ENCODE data around the gene CENPF.

CENPF gene

GRCh38 chr1:214621236-214621635, 18.2 kb downstream of the CENPF start:
- no peaks in the 10 kb centered on the region for H3K4me1 Mint-ChIP-seq (ENCODE audit: low read depth)
- no peaks in the 10 kb centered on the region for H3K27me3 Mint-ChIP-seq
- no peak overlapping the region for H3K4me3 Mint-ChIP-seq
- no peaks in the 10 kb centered on the region for H3K9me3 Mint-ChIP-seq
- intact Hi-C loops (cut with micrococcal nuclease) = no loop called here
- peaks cover 14% of the 10 kb centered on the region for H3K36me3 Mint-ChIP-seq (ENCODE audit: low read depth)
- no peak overlapping the region for H3K27ac Mint-ChIP-seq

GRCh38 chr1:214623430-214623829, 20.4 kb downstream of the CENPF start:
- Mint-ChIP-seq H3K4me3 (no peak overlapping the region), H3K4me1 (ENCODE audit: low read depth) (no peaks in the 10 kb centered on the region), H3K27me3 (no peaks in the 10 kb centered on the region), H3K27ac (no peak overlapping the region), H3K9me3 (no peaks in the 10 kb centered on the region), H3K36me3 (ENCODE audit: low read depth) (peaks cover 14% of the 10 kb centered on the region)
- intact Hi-C loops (cut with micrococcal nuclease) = no loop called here

DNA sequence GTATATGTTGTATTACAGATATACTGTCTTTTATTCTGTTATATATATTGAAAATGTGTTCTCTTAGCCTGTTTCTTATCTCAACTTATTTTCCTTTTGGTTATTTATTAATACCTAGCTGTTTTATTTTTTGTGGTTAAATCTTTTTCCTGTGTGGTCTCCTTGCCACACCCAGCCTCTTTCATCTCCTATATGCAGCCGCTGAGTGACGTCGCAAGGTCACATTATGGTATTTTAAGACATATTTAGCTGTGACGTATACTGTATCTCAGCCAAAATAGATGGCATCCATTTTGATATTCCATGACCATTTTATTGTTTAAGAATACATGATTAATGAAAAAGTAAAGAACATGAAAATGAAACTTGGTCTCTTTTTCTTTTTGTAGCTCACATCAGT, 29.1 kb downstream of the CENPF start:
- no peaks in the 10 kb centered on the region for H3K9me3 Mint-ChIP-seq
- H3K36me3 Mint-ChIP-seq (ENCODE audit: low read depth) = peaks cover 27% of the 10 kb centered on the region
- no peak overlapping the region for H3K4me3 Mint-ChIP-seq
- no peaks in the 10 kb centered on the region for H3K4me1 Mint-ChIP-seq (ENCODE audit: low read depth)
- intact Hi-C loops (cut with micrococcal nuclease) = loop anchor here (10.0 kb wide), 1 partner anchor 973 kb away; no protein-coding TSS in a partner anchor
- H3K27ac Mint-ChIP-seq = no peak overlapping the region
- H3K27me3 Mint-ChIP-seq = no peaks in the 10 kb centered on the region

DNA sequence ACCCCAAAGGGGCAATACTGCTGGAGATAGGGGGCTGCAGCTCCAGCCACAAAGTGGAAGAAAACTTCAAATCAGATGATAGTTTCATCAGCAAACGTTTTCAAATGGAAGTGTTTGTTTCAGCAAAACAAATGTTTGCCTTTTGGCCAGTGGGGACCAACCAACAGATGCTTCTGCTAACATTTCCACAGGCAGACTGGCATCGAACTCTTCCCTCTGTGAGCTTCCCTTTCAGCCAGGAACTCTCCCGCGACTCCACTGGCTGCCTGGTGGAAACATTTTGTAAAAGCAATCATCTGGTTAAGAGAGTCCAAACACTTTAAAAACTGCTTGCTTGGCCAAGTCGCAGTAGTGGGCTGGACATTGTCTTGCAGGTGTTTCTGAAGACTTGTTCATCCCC, 30.7 kb downstream of the CENPF start:
- H3K27me3 Mint-ChIP-seq = no peaks in the 10 kb centered on the region
- intact Hi-C loops (cut with micrococcal nuclease) = loop anchor here (10.0 kb wide), 1 partner anchor 971 kb away; no protein-coding TSS in a partner anchor
- no peak overlapping the region for H3K27ac Mint-ChIP-seq
- H3K4me3 Mint-ChIP-seq = no peak overlapping the region
- peaks cover 27% of the 10 kb centered on the region for H3K36me3 Mint-ChIP-seq (ENCODE audit: low read depth)
- H3K9me3 Mint-ChIP-seq = no peaks in the 10 kb centered on the region
- no peaks in the 10 kb centered on the region for H3K4me1 Mint-ChIP-seq (ENCODE audit: low read depth)

DNA sequence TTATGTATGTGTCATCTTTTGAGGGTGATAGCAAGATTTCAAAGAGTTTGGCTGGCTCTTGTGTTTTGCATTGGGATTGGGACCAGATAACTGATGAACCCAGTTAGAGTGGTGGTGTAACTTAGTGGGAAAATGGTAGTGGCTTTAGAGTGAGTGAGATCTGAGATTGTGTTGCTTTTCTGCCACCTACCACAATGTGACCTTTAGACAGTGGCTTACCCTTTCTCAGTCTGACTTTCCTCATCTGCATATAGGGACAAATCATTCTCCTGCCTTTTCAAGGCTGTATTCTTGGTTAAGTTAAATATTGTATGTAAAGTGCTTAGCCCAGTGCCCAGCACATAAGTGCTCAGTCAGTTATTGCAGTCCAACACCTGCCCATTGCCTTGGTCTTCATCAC, 31.3 kb downstream of the CENPF start:
- H3K27ac Mint-ChIP-seq = no peak overlapping the region
- intact Hi-C loops (cut with micrococcal nuclease) = loop anchor here (10.0 kb wide), 1 partner anchor 971 kb away; no protein-coding TSS in a partner anchor
- H3K27me3 Mint-ChIP-seq = no peaks in the 10 kb centered on the region
- H3K4me3 Mint-ChIP-seq = no peak overlapping the region
- peaks cover 27% of the 10 kb centered on the region for H3K36me3 Mint-ChIP-seq (ENCODE audit: low read depth)
- H3K9me3 Mint-ChIP-seq = no peaks in the 10 kb centered on the region
- no peaks in the 10 kb centered on the region for H3K4me1 Mint-ChIP-seq (ENCODE audit: low read depth)

GRCh38 chr1:214635086-214635485, 32.1 kb downstream of the CENPF start:
- no peak overlapping the region for H3K27ac Mint-ChIP-seq
- no peak overlapping the region for H3K4me3 Mint-ChIP-seq
- no peaks in the 10 kb centered on the region for H3K9me3 Mint-ChIP-seq
- H3K36me3 Mint-ChIP-seq (ENCODE audit: low read depth) = peaks cover 26% of the 10 kb centered on the region
- H3K4me1 Mint-ChIP-seq (ENCODE audit: low read depth) = no peaks in the 10 kb centered on the region
- H3K27me3 Mint-ChIP-seq = no peaks in the 10 kb centered on the region
- intact Hi-C loops (cut with micrococcal nuclease) = loop anchor here (10.0 kb wide), 1 partner anchor 970 kb away; no protein-coding TSS in a partner anchor

DNA sequence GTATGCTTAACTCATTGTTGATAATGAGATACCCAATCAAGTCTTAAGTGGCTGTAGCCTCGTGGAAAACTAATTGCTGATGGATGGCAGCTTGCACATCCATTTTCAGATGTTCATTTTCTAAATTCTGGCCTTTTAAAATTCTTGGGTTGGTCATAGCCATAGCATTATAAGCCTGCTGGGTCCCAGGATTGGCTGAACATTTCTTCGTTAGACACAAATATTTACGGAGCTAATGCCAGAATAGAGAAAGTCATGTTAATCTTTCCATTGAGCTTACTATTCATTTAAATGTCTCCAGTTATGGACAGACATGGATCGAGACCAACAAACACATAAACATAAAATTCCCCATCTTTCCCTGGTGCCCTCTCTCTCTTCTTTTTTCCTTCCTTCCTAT, 32.5 kb downstream of the CENPF start:
- Mint-ChIP-seq H3K27me3 (no peaks in the 10 kb centered on the region), H3K9me3 (no peaks in the 10 kb centered on the region), H3K4me1 (ENCODE audit: low read depth) (no peaks in the 10 kb centered on the region), H3K36me3 (ENCODE audit: low read depth) (peaks cover 21% of the 10 kb centered on the region), H3K4me3 (no peak overlapping the region), H3K27ac (no peak overlapping the region)
- intact Hi-C loops (cut with micrococcal nuclease) = loop anchor here (10.0 kb wide), 1 partner anchor 969 kb away; no protein-coding TSS in a partner anchor

DNA sequence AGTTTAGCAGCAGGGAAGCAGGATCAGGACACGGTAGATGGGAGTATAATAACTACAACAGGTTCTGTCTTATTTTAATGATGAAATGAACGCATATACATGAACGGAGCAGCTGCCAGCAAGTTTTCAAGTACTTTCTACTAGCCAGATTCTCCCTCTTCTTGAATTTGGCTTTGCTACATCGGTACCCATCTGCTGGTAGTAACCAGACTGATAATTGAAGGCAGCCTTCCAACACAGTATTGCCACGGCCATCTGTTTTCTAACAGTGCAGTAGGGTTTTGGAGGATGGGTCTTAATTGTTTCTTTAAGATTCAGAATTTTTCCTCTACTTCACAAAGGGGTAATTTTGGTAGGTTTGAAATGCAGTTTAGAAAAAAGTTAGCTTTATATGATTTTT, 33.4 kb downstream of the CENPF start:
- H3K27ac Mint-ChIP-seq = no peak overlapping the region
- H3K36me3 Mint-ChIP-seq (ENCODE audit: low read depth) = peaks cover 12% of the 10 kb centered on the region
- no peaks in the 10 kb centered on the region for H3K4me1 Mint-ChIP-seq (ENCODE audit: low read depth)
- H3K9me3 Mint-ChIP-seq = no peaks in the 10 kb centered on the region
- intact Hi-C loops (cut with micrococcal nuclease) = loop anchor here (10.0 kb wide), 1 partner anchor 968 kb away; no protein-coding TSS in a partner anchor
- H3K4me3 Mint-ChIP-seq = no peak overlapping the region
- no peaks in the 10 kb centered on the region for H3K27me3 Mint-ChIP-seq

DNA sequence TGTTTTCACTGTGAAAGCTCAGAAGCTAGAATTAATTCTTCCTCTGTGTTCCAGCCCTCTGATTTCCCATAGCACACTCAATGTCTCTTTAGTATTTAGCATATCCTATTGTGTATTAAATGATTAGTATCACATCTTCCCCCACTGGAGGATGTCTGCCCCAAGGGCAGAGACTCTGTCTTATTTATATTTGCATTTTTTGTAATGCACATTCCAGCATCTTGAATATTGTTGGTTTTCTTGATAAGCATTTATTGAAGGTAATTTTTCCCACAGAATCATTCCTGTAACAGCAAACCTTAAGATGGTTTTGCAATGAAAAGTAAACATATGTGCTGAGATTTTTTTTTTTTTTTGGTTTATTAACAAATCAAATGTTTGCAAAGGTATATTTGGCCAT, 34.1 kb downstream of the CENPF start:
- intact Hi-C loops (cut with micrococcal nuclease) = loop anchor here (10.0 kb wide), 1 partner anchor 968 kb away; no protein-coding TSS in a partner anchor
- Mint-ChIP-seq H3K27ac (no peak overlapping the region), H3K4me3 (no peak overlapping the region)

DNA sequence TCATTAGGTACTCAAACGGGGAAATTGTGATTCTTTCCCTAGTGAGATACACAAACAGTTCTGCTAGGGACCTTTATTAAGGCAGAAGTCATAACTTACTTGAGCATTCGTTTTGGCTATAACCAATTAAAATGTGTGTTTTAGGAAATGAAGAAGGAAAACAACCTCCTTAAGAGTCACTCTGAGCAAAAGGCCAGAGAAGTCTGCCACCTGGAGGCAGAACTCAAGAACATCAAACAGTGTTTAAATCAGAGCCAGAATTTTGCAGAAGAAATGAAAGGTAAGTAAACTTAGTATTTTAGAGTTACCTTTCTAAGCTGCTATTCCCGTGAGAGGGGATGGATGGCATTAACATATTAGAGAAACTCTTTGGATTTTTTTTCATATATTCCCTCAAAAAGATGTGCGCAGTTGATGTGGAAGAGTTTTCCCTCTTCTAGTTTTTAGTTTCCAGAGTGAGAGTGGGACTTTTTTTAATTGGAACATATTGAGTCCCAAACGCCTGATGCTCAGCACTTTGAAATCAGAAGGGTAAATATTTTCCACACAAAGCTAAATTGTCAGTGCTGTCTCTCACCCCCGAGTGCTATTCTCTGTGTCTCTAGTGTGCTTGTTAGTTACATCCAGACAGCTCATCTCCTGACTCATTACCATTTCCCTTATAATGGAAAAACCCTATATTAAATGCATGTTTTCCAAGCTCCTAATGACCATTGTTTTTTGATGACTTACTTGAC, 34.9 kb downstream of the CENPF start:
- Mint-ChIP-seq H3K27ac (no peak overlapping the region), H3K9me3 (no peaks in the 10 kb centered on the region), H3K27me3 (no peaks in the 10 kb centered on the region), H3K4me1 (ENCODE audit: low read depth) (no peaks in the 10 kb centered on the region), H3K4me3 (no peak overlapping the region), H3K36me3 (ENCODE audit: low read depth) (peaks cover 12% of the 10 kb centered on the region)
- intact Hi-C loops (cut with micrococcal nuclease) = loop anchor here (10.0 kb wide), 1 partner anchor 967 kb away; no protein-coding TSS in a partner anchor

More for the DNA sequence above, 34.1 kb downstream of the CENPF start:
- Mint-ChIP-seq H3K27me3 (no peaks in the 10 kb centered on the region), H3K9me3 (no peaks in the 10 kb centered on the region), H3K36me3 (ENCODE audit: low read depth) (peaks cover 12% of the 10 kb centered on the region), H3K4me1 (ENCODE audit: low read depth) (no peaks in the 10 kb centered on the region)

DNA sequence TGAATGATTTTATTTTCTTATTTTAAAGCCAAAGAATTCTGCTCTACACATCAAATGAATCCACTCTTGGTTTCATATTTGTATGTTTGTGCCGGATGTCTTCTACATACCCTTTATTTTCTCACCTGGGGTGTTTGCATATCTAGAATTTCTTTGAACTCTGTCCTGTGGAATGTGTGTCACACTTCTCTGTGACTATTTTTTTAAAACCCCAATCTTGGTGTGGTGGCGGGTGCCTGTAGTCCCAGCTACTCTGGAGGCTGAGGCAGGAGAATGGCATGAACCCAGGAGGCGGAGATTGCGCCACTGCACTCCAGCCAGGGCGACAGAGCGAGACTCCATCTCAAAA, 35.4 kb downstream of the CENPF start:
- Mint-ChIP-seq H3K4me3 (no peak overlapping the region), H3K9me3 (no peaks in the 10 kb centered on the region), H3K36me3 (ENCODE audit: low read depth) (peaks cover 7% of the 10 kb centered on the region), H3K27ac (no peak overlapping the region), H3K4me1 (ENCODE audit: low read depth) (no peaks in the 10 kb centered on the region), H3K27me3 (no peaks in the 10 kb centered on the region)
- intact Hi-C loops (cut with micrococcal nuclease) = loop anchor here (10.0 kb wide), 1 partner anchor 966 kb away; no protein-coding TSS in a partner anchor

- H3K27ac Mint-ChIP-seq = no peak overlapping the region
- intact Hi-C loops (cut with micrococcal nuclease) = loop anchor here (10.0 kb wide), 1 partner anchor 966 kb away; no protein-coding TSS in a partner anchor
- H3K4me3 Mint-ChIP-seq = no peak overlapping the region
- H3K9me3 Mint-ChIP-seq = no peaks in the 10 kb centered on the region
- H3K4me1 Mint-ChIP-seq (ENCODE audit: low read depth) = no peaks in the 10 kb centered on the region
- peaks cover 1% of the 10 kb centered on the region for H3K36me3 Mint-ChIP-seq (ENCODE audit: low read depth)
- H3K27me3 Mint-ChIP-seq = no peaks in the 10 kb centered on the region
These were observed 36.0 kb downstream of the CENPF start for GRCh38 chr1:214638997-214639396.

GRCh38 chr1:214640431-214641213, 37.6 kb downstream of the CENPF start:
- Mint-ChIP-seq H3K4me1 (ENCODE audit: low read depth) (no peaks in the 10 kb centered on the region), H3K27me3 (no peaks in the 10 kb centered on the region), H3K9me3 (no peaks in the 10 kb centered on the region), H3K36me3 (ENCODE audit: low read depth) (peaks cover 13% of the 10 kb centered on the region), H3K4me3 (no peak overlapping the region), H3K27ac (no peak overlapping the region)
- intact Hi-C loops (cut with micrococcal nuclease) = no loop called here

GRCh38 chr1:214641214-214641895, 38.4 kb downstream of the CENPF start:
- intact Hi-C loops (cut with micrococcal nuclease) = no loop called here
- Mint-ChIP-seq H3K27ac (no peak overlapping the region), H3K27me3 (no peaks in the 10 kb centered on the region), H3K9me3 (no peaks in the 10 kb centered on the region), H3K4me1 (ENCODE audit: low read depth) (no peaks in the 10 kb centered on the region), H3K36me3 (ENCODE audit: low read depth) (peaks cover 20% of the 10 kb centered on the region), H3K4me3 (no peak overlapping the region)

Data from dendritic cell treated with granulocyte-macrophage colony-stimulating factor and Interleukin-4, amounts not matched to agents 40 ng/mL and 50 ng/mL, for 4 days (primary cell).